ENCODE measurements around the gene CFAP54. TPM values are rescaled to one million over a fixed set of nuclear protein-coding genes. Genes with fewer than 3 reads are reported as not detected.

The CFAP54 gene
- total RNA-seq, 1 experiment from 2014 or later, result 0.09 TPM

GRCh38 chr12:96803969-96804368 is 314.6 kb downstream of the CFAP54 start:
- TF ChIP-seq HMGA2 (CRISPR knock-in tag; IDR thresholded peaks at IDR 0.05), result no peak
- Mint-ChIP-seq H3K36me3 (peaks cover 5% of the 10 kb centered on the region; the same call in 1 of the 2 replicates), H3K9me3 (peaks cover 24% of the 10 kb centered on the region), H3K4me3 (no peak overlapping the region), H3K27me3 (ENCODE audit: low read depth) (no peaks in the 10 kb centered on the region), H3K27ac (no peak overlapping the region), H3K4me1 (peaks cover 4% of the 10 kb centered on the region; the same call in 1 of the 2 replicates)
- DNase-seq (ENCODE audit: low spot score) (no peak), ATAC-seq (no peak)
- ChIA-PET CTCF (no interaction called here), POLR2A (no interaction called here)

GRCh38 chr12:96806272-96806671 is 316.9 kb downstream of the CFAP54 start:
- Mint-ChIP-seq H3K4me1 (peaks cover 7% of the 10 kb centered on the region), H3K4me3 (no peak overlapping the region), H3K9me3 (peaks cover 24% of the 10 kb centered on the region), H3K27ac (no peak overlapping the region), H3K27me3 (ENCODE audit: low read depth) (no peaks in the 10 kb centered on the region), H3K36me3 (peaks cover 5% of the 10 kb centered on the region; the same call in 1 of the 2 replicates)
- no peak for TF ChIP-seq ZMAT4 (CRISPR knock-in tag; IDR thresholded peaks at IDR 0.05)
- no peak for TF ChIP-seq CBFB (CRISPR knock-in tag; IDR thresholded peaks at IDR 0.05; ENCODE audit: low read depth)
- no peak for TF ChIP-seq STAT6 (CRISPR knock-in tag; conservative IDR thresholded peaks at IDR 0.05; ENCODE audit: low read depth)
- no peak for TF ChIP-seq CREB1 (CRISPR knock-in tag; IDR thresholded peaks at IDR 0.05)
- TF ChIP-seq SMAD3 (CRISPR knock-in tag; IDR thresholded peaks at IDR 0.05; ENCODE audit: borderline replicate concordance), result no peak
- TF ChIP-seq ZNF423 (CRISPR knock-in tag; IDR thresholded peaks at IDR 0.05), result no peak
- no peak for TF ChIP-seq CTCF (IDR thresholded peaks at IDR 0.05)
- no peak for TF ChIP-seq AR (CRISPR knock-in tag; IDR thresholded peaks at IDR 0.05)
- TF ChIP-seq SMAD4 (CRISPR knock-in tag; IDR thresholded peaks at IDR 0.05), result no peak
- no peak for TF ChIP-seq ETV6 (CRISPR knock-in tag; IDR thresholded peaks at IDR 0.05)
- TF ChIP-seq ZNF232 (CRISPR knock-in tag; IDR thresholded peaks at IDR 0.05), result no peak
- TF ChIP-seq ZNF396 (CRISPR knock-in tag; IDR thresholded peaks at IDR 0.05; ENCODE audit: borderline replicate concordance), result no peak
- no peak for ATAC-seq
- DNase-seq (ENCODE audit: low spot score), result no peak
- ChIA-PET POLR2A (no interaction called here), CTCF (no interaction called here)

GRCh38 chr12:96807741-96808140 is 318.4 kb downstream of the CFAP54 start:
- ChIA-PET POLR2A (no interaction called here), CTCF (no interaction called here)
- H3K9me3 Mint-ChIP-seq, result peaks cover 24% of the 10 kb centered on the region
- ATAC-seq (no peak), DNase-seq (ENCODE audit: low spot score) (no peak)
- H3K4me3 Mint-ChIP-seq, result no peak overlapping the region
- H3K27ac Mint-ChIP-seq, result no peak overlapping the region
- H3K4me1 Mint-ChIP-seq, result peaks cover 7% of the 10 kb centered on the region
- H3K36me3 Mint-ChIP-seq, result peaks cover 5% of the 10 kb centered on the region; the same call in 1 of the 2 replicates
- no peaks in the 10 kb centered on the region for H3K27me3 Mint-ChIP-seq (ENCODE audit: low read depth)
- TF ChIP-seq ZNF532 (CRISPR knock-in tag; IDR thresholded peaks at IDR 0.05; ENCODE audit: borderline replicate concordance) (no peak), ZNF317 (CRISPR knock-in tag; IDR thresholded peaks at IDR 0.05; ENCODE audit: borderline replicate concordance, low read depth) (no peak), ZNF219 (CRISPR knock-in tag; IDR thresholded peaks at IDR 0.05; ENCODE audit: borderline replicate concordance) (no peak), CREM (CRISPR knock-in tag; IDR thresholded peaks at IDR 0.05) (no peak), EMX1 (CRISPR knock-in tag; IDR thresholded peaks at IDR 0.05) (no peak), NR1H2 (CRISPR knock-in tag; IDR thresholded peaks at IDR 0.05) (no peak), NR3C1 (CRISPR knock-in tag; conservative IDR thresholded peaks at IDR 0.05; ENCODE audit: low read depth) (no peak)
